OCI-LY7 (cell line): Measurements from ENCODE around the gene PCDH9. TPM values are rescaled to one million over a fixed set of nuclear protein-coding genes. Genes with fewer than 3 reads are reported as not detected.

Source experiments
- BruUV-seq: library from RNA; stranded (reverse); fragments of 400-500 nt; replicated peaks from 2 replicates; lab custom pipeline; 2021; lab: Mats Ljungman, UMichigan
- CTCF ChIA-PET: fragments of 300-600 bp; sonication (Branson Sonifier 250); formaldehyde crosslinking; loops from one replicate; lab custom pipeline; 2022; ENCODE audit warnings: antibody characterized with exemption; ENCODE audit not compliant: unreplicated experiment; lab: Charles Lee
- POLR2A ChIA-PET: fragments of 300-600 bp; sonication (Branson Sonifier 250); formaldehyde crosslinking; loops from one replicate; lab custom pipeline; 2022; ENCODE audit warnings: antibody characterized with exemption; lab: Charles Lee
- DNase-seq: peaks from one replicate; pipeline ENCODE4 v3.0.0-alpha.2; 2015; ENCODE audit warnings: low spot score
- H2AFZ ChIP-seq: fragments of 200-600 bp; sonication (generic), shearing (Covaris generic); 2 replicates; pipeline ENCODE4 v1.6.1; 2014; ENCODE audit warnings: mild to moderate bottlenecking, antibody characterized with exemption, low read length, moderate library complexity
- H3K27ac ChIP-seq: fragments of 200-600 bp; sonication (generic); 2 replicates; pipeline ENCODE4 v1.5.1; 2014; ENCODE audit warnings: mixed run types, low read depth, mild to moderate bottlenecking, moderate library complexity, low read length, inconsistent platforms; ENCODE audit not compliant: poor library complexity, severe bottlenecking
- H3K36me3 ChIP-seq: fragments of 200-600 bp; sonication (generic); 2 replicates; pipeline ENCODE4 v1.6.1; 2014; ENCODE audit warnings: mild to moderate bottlenecking, antibody characterized with exemption, low read length, moderate library complexity, mixed read lengths; ENCODE audit not compliant: insufficient read depth
- H3K4me1 ChIP-seq: fragments of 200-600 bp; sonication (generic); 2 replicates; pipeline ENCODE4 v1.5.1; 2014; ENCODE audit warnings: mild to moderate bottlenecking, low read length; ENCODE audit not compliant: insufficient read depth, poor library complexity, severe bottlenecking
- H3K4me2 ChIP-seq: fragments of 200-600 bp; sonication (generic); 2 replicates; pipeline ENCODE4 v1.6.1; 2014; ENCODE audit warnings: mild to moderate bottlenecking, low read length
- H3K4me3 ChIP-seq: fragments of 200-600 bp; sonication (generic); 2 replicates; pipeline ENCODE4 v1.5.1; 2014; ENCODE audit warnings: mild to moderate bottlenecking, low read depth, low read length; ENCODE audit not compliant: poor library complexity, severe bottlenecking
- H3K79me2 ChIP-seq: fragments of 200-600 bp; sonication (generic); 2 replicates; pipeline ENCODE4 v1.6.1; 2016; ENCODE audit warnings: low read depth, mild to moderate bottlenecking, low read length, moderate library complexity, mixed read lengths; ENCODE audit not compliant: insufficient read depth
- H3K9me2 ChIP-seq: fragments of 200-600 bp; sonication (generic); 2 replicates; pipeline ENCODE4 v1.6.1; 2016; ENCODE audit warnings: mild to moderate bottlenecking, low read length, mixed read lengths; ENCODE audit not compliant: insufficient read depth
- H3K9me3 ChIP-seq: fragments of 200-600 bp; sonication (generic); 2 replicates; pipeline ENCODE4 v1.6.1; 2014; ENCODE audit warnings: mild to moderate bottlenecking, mixed run types, low read length, mixed read lengths
- H4K20me1 ChIP-seq: fragments of 200-600 bp; sonication (generic); 2 replicates; pipeline ENCODE4 v1.6.1; 2014; ENCODE audit warnings: mild to moderate bottlenecking, antibody characterized with exemption, low read length, moderate library complexity, mixed read lengths; ENCODE audit not compliant: insufficient read depth
- EZH2phosphoT487 ChIP-seq: fragments of 200-600 bp; sonication (generic); IDR thresholded peaks from 2 replicates; pipeline ENCODE4 v1.6.1; 2018; ENCODE audit warnings: low read depth, borderline replicate concordance, mild to moderate bottlenecking, mixed run types, antibody characterized with exemption, low read length, moderate library complexity, mixed read lengths
- intact Hi-C: fragments of 100-400 bp; cut with micrococcal nuclease; formaldehyde crosslinking; loops from one replicate; pipeline ENCODE4 v1.10.0; 2022; ENCODE audit not compliant: unreplicated experiment
- total RNA-seq, 2 experiments: library from RNA; depleted of rRNA in 1 of 2; stranded (reverse); fragments of >200 nt in 1 of 2; shearing (Covaris generic) in 1 of 2; gene quantifications; 2 replicates each; pipeline ENCODE4 v1.2.3, GENCODE V29; 2014 to 2022
- TF ChIP-seq, protein P1 (sequence below): fragments of 200-600 bp; sonication (generic); conservative IDR thresholded peaks from 2 replicates; pipeline ENCODE4 v1.5.1; 2014; ENCODE audit warnings: mild to moderate bottlenecking, antibody characterized with exemption, low read length, moderate library complexity, mixed read lengths

PCDH9 gene
- total RNA-seq, 2 experiments from 2014 or later: 20.1 to 26.0 TPM

DNA sequence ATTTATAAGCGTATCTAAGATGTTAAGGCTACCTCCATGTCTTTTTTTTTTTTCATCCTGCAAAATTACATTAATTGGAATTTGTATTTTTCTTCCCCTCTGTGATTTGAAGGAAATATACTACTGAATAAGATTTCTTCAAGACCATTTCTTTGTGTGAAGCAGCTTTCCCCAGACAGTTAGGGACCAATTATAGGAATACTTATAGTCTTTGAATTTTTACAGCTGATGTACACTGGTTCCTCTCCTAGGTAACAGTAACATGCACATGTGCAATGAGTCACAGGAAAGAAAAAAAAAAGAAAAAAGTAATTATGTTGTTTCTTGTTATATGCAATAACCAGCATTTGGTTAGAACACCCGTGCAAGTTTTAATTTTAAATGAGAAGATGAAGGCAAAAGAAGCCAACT, 82.0 kb downstream of the PCDH9 start:
- no TSS peak for BruUV-seq
- H4K20me1 ChIP-seq: no peaks in the 10 kb centered on the region
- H3K4me2 ChIP-seq: no peak overlapping the region
- no peak for TF ChIP-seq EZH2phosphoT487
- 0 out of 2 replicates have a peak overlapping the region, but pooled peaks have one; percentile 30 for H2AFZ ChIP-seq
- POLR2A ChIA-PET: interaction anchor here (0.6 to 1.5 kb wide), 4 partner anchors 10 to 128 kb away, joined by 3 to 6 read pairs (median 4); no protein-coding TSS in a partner anchor
- intact Hi-C loops: no loop called here
- no peak for DNase-seq
- no peaks in the 10 kb centered on the region for H3K9me2 ChIP-seq
- H3K4me3 ChIP-seq: no peak overlapping the region
- H3K79me2 ChIP-seq: no peaks in the 10 kb centered on the region
- CTCF ChIA-PET: no interaction called here
- no peaks in the 10 kb centered on the region for H3K36me3 ChIP-seq
- no peaks in the 10 kb centered on the region for H3K9me3 ChIP-seq
- H3K27ac ChIP-seq: no peak overlapping the region
- peaks cover 22% of the 10 kb centered on the region for H3K4me1 ChIP-seq

DNA sequence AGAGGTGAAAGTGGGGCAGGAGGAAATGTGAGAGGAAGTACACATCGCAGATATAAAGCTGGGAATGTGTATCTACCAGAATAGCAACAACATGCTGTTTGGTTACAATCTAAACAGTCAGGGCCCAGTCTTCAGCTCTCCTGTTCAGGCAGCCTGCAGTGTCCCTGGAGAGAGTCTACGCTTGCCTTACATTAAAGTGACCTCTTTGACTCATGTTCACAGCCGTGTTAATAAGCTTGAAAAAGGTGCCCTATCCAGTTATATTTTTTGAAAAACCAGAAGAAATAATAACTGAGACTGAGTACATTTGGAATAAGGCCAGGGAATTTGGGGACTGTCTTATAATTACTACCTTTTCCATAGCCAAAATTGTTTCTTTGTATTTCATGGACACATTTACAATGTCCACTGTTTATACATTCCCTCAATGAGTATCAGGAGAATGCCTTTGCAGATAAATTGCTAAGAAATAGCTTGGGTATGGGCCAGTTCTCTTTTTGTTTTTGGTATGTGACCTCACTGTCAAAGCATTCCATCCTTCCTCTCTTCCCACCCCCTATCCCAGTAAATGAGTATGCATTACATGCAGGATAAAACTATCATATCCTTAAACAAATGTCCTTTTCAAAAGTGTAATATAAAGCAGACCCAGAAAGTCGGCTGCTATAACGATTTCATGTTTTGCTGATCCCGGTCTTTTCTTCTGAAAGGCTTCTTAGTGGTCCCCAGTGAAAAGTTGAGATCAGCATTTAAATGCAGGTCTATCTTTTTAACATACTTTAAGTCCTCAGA, 82.6 kb downstream of the PCDH9 start:
- CTCF ChIA-PET: no interaction called here
- peak overlapping the region; percentile 10 for H3K4me2 ChIP-seq
- H4K20me1 ChIP-seq: no peaks in the 10 kb centered on the region
- POLR2A ChIA-PET: interaction anchor here (0.6 to 1.5 kb wide), 5 partner anchors 10 to 1127 kb away, joined by 3 to 6 read pairs (median 4); no protein-coding TSS in a partner anchor
- no peak for DNase-seq
- no peaks in the 10 kb centered on the region for H3K36me3 ChIP-seq
- H3K9me3 ChIP-seq: no peaks in the 10 kb centered on the region
- intact Hi-C loops: no loop called here
- peaks cover 22% of the 10 kb centered on the region for H3K4me1 ChIP-seq
- TF ChIP-seq EZH2phosphoT487: no peak
- TF ChIP-seq, protein P1, sequence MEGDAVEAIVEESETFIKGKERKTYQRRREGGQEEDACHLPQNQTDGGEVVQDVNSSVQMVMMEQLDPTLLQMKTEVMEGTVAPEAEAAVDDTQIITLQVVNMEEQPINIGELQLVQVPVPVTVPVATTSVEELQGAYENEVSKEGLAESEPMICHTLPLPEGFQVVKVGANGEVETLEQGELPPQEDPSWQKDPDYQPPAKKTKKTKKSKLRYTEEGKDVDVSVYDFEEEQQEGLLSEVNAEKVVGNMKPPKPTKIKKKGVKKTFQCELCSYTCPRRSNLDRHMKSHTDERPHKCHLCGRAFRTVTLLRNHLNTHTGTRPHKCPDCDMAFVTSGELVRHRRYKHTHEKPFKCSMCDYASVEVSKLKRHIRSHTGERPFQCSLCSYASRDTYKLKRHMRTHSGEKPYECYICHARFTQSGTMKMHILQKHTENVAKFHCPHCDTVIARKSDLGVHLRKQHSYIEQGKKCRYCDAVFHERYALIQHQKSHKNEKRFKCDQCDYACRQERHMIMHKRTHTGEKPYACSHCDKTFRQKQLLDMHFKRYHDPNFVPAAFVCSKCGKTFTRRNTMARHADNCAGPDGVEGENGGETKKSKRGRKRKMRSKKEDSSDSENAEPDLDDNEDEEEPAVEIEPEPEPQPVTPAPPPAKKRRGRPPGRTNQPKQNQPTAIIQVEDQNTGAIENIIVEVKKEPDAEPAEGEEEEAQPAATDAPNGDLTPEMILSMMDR: no peak
- peak overlapping the region; percentile 33; the same call in 1 of the 2 replicates for H2AFZ ChIP-seq
- no peaks in the 10 kb centered on the region for H3K79me2 ChIP-seq
- H3K4me3 ChIP-seq: no peak overlapping the region
- BruUV-seq: no TSS peak
- no peaks in the 10 kb centered on the region for H3K9me2 ChIP-seq
- H3K27ac ChIP-seq: no peak overlapping the region

DNA sequence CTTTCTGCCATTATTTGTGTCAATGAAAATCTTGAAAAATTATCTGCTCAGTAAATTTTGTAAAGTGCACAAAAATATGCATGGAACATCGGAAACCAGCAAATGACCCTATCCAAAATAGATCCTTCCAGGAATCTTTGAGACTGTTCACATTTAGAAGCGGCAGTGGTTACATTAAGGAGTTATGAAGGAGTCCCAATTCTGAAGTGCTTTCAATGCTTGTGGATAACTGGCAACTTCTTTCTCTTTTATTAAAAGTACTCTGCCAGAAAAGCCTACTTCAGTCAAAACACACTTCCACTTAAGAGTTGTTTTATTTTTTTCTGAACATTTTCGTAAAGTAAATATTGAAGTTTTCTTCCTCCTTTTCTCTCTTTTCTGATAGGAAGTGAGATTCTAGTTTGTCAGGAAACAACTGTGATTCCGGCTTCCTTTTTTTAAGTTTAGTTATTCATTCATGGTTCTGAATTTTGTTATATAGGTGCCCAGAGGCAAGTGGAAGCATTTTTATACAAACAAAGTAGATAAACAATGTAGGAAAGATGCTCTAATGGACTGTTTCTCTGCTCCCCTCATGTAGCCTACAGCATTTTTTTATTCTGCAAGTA, 83.5 kb downstream of the PCDH9 start:
- Histone ChIP-seq H3K4me3 (no peak overlapping the region), H2AFZ (no peak overlapping the region; the same call in 1 of the 2 replicates), H3K9me3 (no peaks in the 10 kb centered on the region), H3K9me2 (no peaks in the 10 kb centered on the region), H4K20me1 (no peaks in the 10 kb centered on the region), H3K79me2 (no peaks in the 10 kb centered on the region), H3K4me2 (peak overlapping the region; percentile 10; the same call in 1 of the 2 replicates), H3K36me3 (no peaks in the 10 kb centered on the region), H3K27ac (no peak overlapping the region), H3K4me1 (peaks cover 22% of the 10 kb centered on the region)
- intact Hi-C loops: no loop called here
- no peak for TF ChIP-seq EZH2phosphoT487
- TF ChIP-seq, protein P1: no peak
- BruUV-seq: no TSS peak
- DNase-seq: no peak
- POLR2A ChIA-PET: interaction anchor here (0.5 to 1.5 kb wide), 4 partner anchors 9 to 197 kb away, joined by 3 to 6 read pairs (median 4); no protein-coding TSS in a partner anchor
- CTCF ChIA-PET: no interaction called here
